IMR-90 (cell line): Measurements from ENCODE around the gene DNM1. TPM values are rescaled to one million over a fixed set of nuclear protein-coding genes. Genes with fewer than 3 reads are reported as not detected.

Experiments used
- ATAC-seq: fragments of 200-7000 bp; cut with Tn5 transposase; 2 replicates; pipeline ENCODE4 v1.9.1; 2020; ENCODE audit warnings: low read depth, mild to moderate bottlenecking, moderate library complexity
- BruUV-seq: library from RNA; stranded (reverse); fragments of 400-500 nt; replicated peaks from 2 replicates; lab custom pipeline; 2021; lab: Mats Ljungman, UMichigan
- CTCF ChIA-PET: fragments of 300-600 bp; formaldehyde crosslinking; extraction: SDS; loops from one replicate; lab custom pipeline; 2021; ENCODE audit warnings: antibody characterized with exemption; lab: Yijun Ruan, JAX
- POLR2A ChIA-PET: fragments of 300-600 bp; sonication (Branson Sonifier 250); formaldehyde crosslinking; loops from one replicate; lab custom pipeline; 2022; ENCODE audit warnings: antibody characterized with exemption; ENCODE audit not compliant: unreplicated experiment; lab: Charles Lee
- DNase-seq: peaks from one replicate; pipeline ENCODE4 v3.0.0; 2013
- H2AFZ ChIP-seq: replicated peaks from 2 replicates; pipeline ENCODE3; 2013; ENCODE audit warnings: low read length, mild to moderate bottlenecking; ENCODE audit not compliant: poor library complexity
- H2AK5ac ChIP-seq: 2 replicates; pipeline ENCODE4 v1.6.1; 2013; ENCODE audit warnings: low read depth, low read length, inconsistent platforms
- H2AK9ac ChIP-seq: replicated peaks from 2 replicates; pipeline ENCODE3; 2013; ENCODE audit warnings: mild to moderate bottlenecking, low read depth, low read length, moderate library complexity; ENCODE audit not compliant: poor library complexity
- H2BK120ac ChIP-seq: 2 replicates; pipeline ENCODE4 v1.6.1; 2013; ENCODE audit warnings: low read depth, low read length, inconsistent platforms
- H2BK15ac ChIP-seq: 3 replicates; pipeline ENCODE4 v1.6.1; 2013; ENCODE audit warnings: low read depth, low read length, inconsistent platforms
- H2BK20ac ChIP-seq: 2 replicates; pipeline ENCODE4 v1.6.1; 2013; ENCODE audit warnings: low read depth, mild to moderate bottlenecking, inconsistent platforms, low read length, moderate library complexity
- H2BK5ac ChIP-seq: 2 replicates; pipeline ENCODE4 v1.6.1; 2013; ENCODE audit warnings: mild to moderate bottlenecking, low read depth, low read length, inconsistent platforms; ENCODE audit not compliant: poor library complexity, severe bottlenecking
- H3K14ac ChIP-seq: replicated peaks from 2 replicates; pipeline ENCODE4 v1.6.1; 2013; ENCODE audit warnings: low read depth, low read length, inconsistent platforms
- H3K18ac ChIP-seq: 2 replicates; pipeline ENCODE4 v1.6.1; 2013; ENCODE audit warnings: low read depth, low read length, control low read depth
- H3K23ac ChIP-seq: 2 replicates; pipeline ENCODE4 v1.6.1; 2013; ENCODE audit warnings: low read depth, low read length, inconsistent platforms
- H3K27ac ChIP-seq: 2 replicates; pipeline ENCODE4 v1.5.1; 2013; ENCODE audit warnings: mild to moderate bottlenecking, control low read depth, low read length; ENCODE audit not compliant: insufficient read depth
- H3K27me3 ChIP-seq: 2 replicates; pipeline ENCODE4 v1.6.1; 2013; ENCODE audit warnings: low read length; ENCODE audit not compliant: control insufficient read depth, insufficient read depth
- H3K36me3 ChIP-seq: 2 replicates; pipeline ENCODE4 v1.6.1; 2013; ENCODE audit warnings: low read length, mixed read lengths; ENCODE audit not compliant: control insufficient read depth, insufficient read depth
- H3K4ac ChIP-seq: 2 replicates; pipeline ENCODE4 v1.6.1; 2013; ENCODE audit warnings: low read depth, low read length, inconsistent platforms
- H3K4me1 ChIP-seq: 2 replicates; pipeline ENCODE4 v1.6.1; 2013; ENCODE audit warnings: low read length, mixed read lengths; ENCODE audit not compliant: control insufficient read depth, insufficient read depth
- H3K4me2 ChIP-seq: 2 replicates; pipeline ENCODE4 v1.6.1; 2013; ENCODE audit warnings: low read depth, mild to moderate bottlenecking, control low read depth, low read length, moderate library complexity
- H3K4me3 ChIP-seq: 2 replicates; pipeline ENCODE4 v1.5.1; 2013; ENCODE audit warnings: low read depth, mild to moderate bottlenecking, control low read depth, low read length, moderate library complexity; ENCODE audit not compliant: insufficient read depth
- H3K56ac ChIP-seq: 2 replicates; pipeline ENCODE4 v1.6.1; 2013; ENCODE audit warnings: low read length, inconsistent platforms; ENCODE audit not compliant: insufficient read depth; ENCODE audit errors: extremely low read depth
- H3K79me1 ChIP-seq, 2 experiments: 2 replicates each; pipeline ENCODE4 v1.6.1; 2013; ENCODE audit warnings: low read length in 2 of 2, inconsistent platforms in 1 of 2, low read depth in 1 of 2
- H3K9ac ChIP-seq: 2 replicates; pipeline ENCODE4 v1.6.1; 2013; ENCODE audit warnings: low read depth, low read length, control low read depth
- H3K9me1 ChIP-seq: 2 replicates; pipeline ENCODE4 v1.6.1; 2013; ENCODE audit warnings: low read length, inconsistent platforms; ENCODE audit not compliant: insufficient read depth
- H3K9me3 ChIP-seq: 2 replicates; pipeline ENCODE4 v1.6.1; 2013; ENCODE audit warnings: low read length; ENCODE audit not compliant: control insufficient read depth, insufficient read depth
- H4K20me1 ChIP-seq: 2 replicates; pipeline ENCODE4 v1.6.1; 2013; ENCODE audit warnings: low read length, inconsistent platforms; ENCODE audit not compliant: insufficient read depth
- H4K5ac ChIP-seq: 2 replicates; pipeline ENCODE4 v1.6.1; 2013; ENCODE audit warnings: mild to moderate bottlenecking, low read depth, low read length, control low read depth
- H4K8ac ChIP-seq, 2 experiments: 2 replicates each; pipeline ENCODE4 v1.6.1; 2013; ENCODE audit warnings: low read depth in 2 of 2, low read length in 2 of 2, control low read depth in 1 of 2, inconsistent platforms in 1 of 2
- H4K91ac ChIP-seq: 2 replicates; pipeline ENCODE4 v1.6.1; 2013; ENCODE audit warnings: low read depth, low read length, inconsistent platforms; ENCODE audit not compliant: insufficient read depth
- BHLHE40 ChIP-seq: fragments of 150-350 bp; IDR thresholded peaks from 2 replicates; pipeline ENCODE4 v1.6.1; 2016; ENCODE audit warnings: mild to moderate bottlenecking, low read depth, low read length
- CEBPB ChIP-seq: IDR thresholded peaks from 2 replicates; pipeline ENCODE4 v1.6.1; 2012; ENCODE audit warnings: low read depth, low read length, improper control_type of control experiment
- FOS ChIP-seq: fragments of 150-350 bp; IDR thresholded peaks from 2 replicates; pipeline ENCODE4 v1.6.1; 2016; ENCODE audit warnings: low read depth, low read length
- MXI1 ChIP-seq: IDR thresholded peaks from 2 replicates; pipeline ENCODE4 v1.6.1; 2012; ENCODE audit warnings: low read depth, mild to moderate bottlenecking, low read length, moderate library complexity, borderline replicate concordance
- POLR2A ChIP-seq: IDR thresholded peaks from 2 replicates; pipeline ENCODE4 v1.6.1; 2012; ENCODE audit warnings: mild to moderate bottlenecking, low read depth, low read length
- RCOR1 ChIP-seq: IDR thresholded peaks from 2 replicates; pipeline ENCODE4 v1.6.1; 2012; ENCODE audit warnings: mild to moderate bottlenecking, low read length, improper control_type of control experiment; ENCODE audit not compliant: insufficient replicate concordance
- RFX5 ChIP-seq: IDR thresholded peaks from 2 replicates; pipeline ENCODE4 v1.8.0; 2012; ENCODE audit warnings: low read depth, mild to moderate bottlenecking, low read length, moderate library complexity
- SMC3 ChIP-seq: fragments of 150-350 bp; IDR thresholded peaks from 2 replicates; pipeline ENCODE4 v1.6.1; 2016; ENCODE audit warnings: low read depth, mild to moderate bottlenecking, antibody characterized with exemption, low read length, moderate library complexity
- WGBS, 2 experiments: methylation state at CpG; one replicate each; pipeline versions ENCODE4 v1.1.5 to v1.1.7; 2013; ENCODE audit warnings: missing lambda C conversion rate in 2 of 2; ENCODE audit not compliant: insufficient read length in 1 of 2; ENCODE audit errors: extremely low coverage in 2 of 2; 5-methylcytosine and 5-hydroxymethylcytosine counted together
- dilution Hi-C: fragments of 300-500 bp; cut with HindIII; formaldehyde crosslinking; loops from one replicate; pipeline ENCODE4 v1.14.3; 2018; ENCODE audit warnings: low sequenced_read_pairs; ENCODE audit not compliant: unreplicated experiment
- in situ Hi-C: fragments of 300-500 bp; cut with MboI; formaldehyde crosslinking; loops from 3 replicates; pipeline ENCODE4 v1.14.3; 2019; ENCODE audit warnings: low sequenced_read_pairs, inconsistent platforms, mixed read lengths
- intact Hi-C: fragments of 100-400 bp; cut with micrococcal nuclease; formaldehyde crosslinking; loops from 2 replicates; pipeline ENCODE4 v1.10.0; 2022
- polyA plus RNA-seq, 3 experiments: library from polyadenylated mRNA; depleted of rRNA; stranded (reverse); fragments of >200 nt; gene quantifications; 2 replicates each; pipeline ENCODE4 v1.2.3, GENCODE V29; 2012; ENCODE audit warnings: low replicate concordance in 1 of 3
- total RNA-seq: library from RNA; depleted of rRNA; stranded (reverse); fragments of >200 nt; gene quantifications from 2 replicates; pipeline ENCODE4 v1.2.3, GENCODE V29; 2012
- TF ChIP-seq, protein P1 (sequence below): fragments of 150-350 bp; IDR thresholded peaks from 2 replicates; pipeline ENCODE4 v1.6.1; 2016; ENCODE audit warnings: low read depth, mild to moderate bottlenecking, low read length, moderate library complexity, borderline replicate concordance
- TF ChIP-seq, protein P2 (sequence below): conservative IDR thresholded peaks from 2 replicates; pipeline ENCODE4 v1.5.1; 2012; ENCODE audit warnings: mild to moderate bottlenecking, low read depth, low read length, improper control_type of control experiment

DNM1 gene
- total and polyA plus RNA-seq, 2 of the 4 experiments (the other 2 are of a cell fraction), result 13.6 to 17.7 TPM

DNA sequence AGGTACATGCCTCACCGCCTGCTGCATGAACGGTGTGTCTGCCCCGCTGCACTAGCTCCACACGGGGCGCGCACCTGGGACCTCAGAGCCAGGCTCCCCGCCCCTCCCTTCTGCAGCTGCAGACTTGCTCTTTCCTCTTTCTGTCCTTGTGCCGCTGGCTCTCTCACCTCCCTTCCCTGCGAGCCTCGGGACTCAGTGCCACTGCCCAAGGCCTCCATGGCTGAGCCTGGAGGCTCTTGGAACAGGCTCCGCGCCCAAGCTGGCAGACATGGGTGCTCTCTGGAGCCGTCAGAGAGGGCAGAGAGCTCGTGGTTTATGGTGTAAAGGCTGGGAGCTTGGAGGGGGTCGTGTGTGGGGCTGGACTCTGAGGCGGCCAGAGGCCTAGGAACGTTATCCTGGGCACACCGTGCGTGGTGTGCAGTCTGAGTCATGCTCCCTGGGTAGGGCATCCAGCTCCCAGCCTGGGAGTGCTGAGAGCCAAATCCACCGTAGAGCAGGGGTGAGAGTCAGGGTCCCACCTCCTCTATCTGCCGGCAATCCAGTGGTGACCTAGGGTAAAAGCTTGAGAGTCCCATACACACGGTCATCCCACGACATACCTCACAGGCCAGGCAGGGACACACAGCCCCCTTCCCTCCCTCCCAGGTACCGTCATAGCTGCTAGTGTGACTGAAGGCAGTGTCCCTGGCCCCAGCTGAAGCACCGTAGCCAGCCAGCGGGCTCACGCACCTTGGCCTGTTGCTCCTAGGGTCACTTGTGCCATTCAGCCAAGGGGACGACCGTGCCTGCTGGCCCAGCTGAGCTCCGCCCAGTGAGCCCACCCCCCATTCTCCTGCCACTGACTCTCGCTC is 50.2 kb downstream of the DNM1 start:
- dilution Hi-C loops, result no loop called here
- H3K4me1 ChIP-seq, result no peaks in the 10 kb centered on the region
- H3K4ac ChIP-seq, result no peak overlapping the region
- BruUV-seq, result no TSS peak
- DNase-seq, result no peak
- no peak overlapping the region for H4K8ac ChIP-seq
- H4K20me1 ChIP-seq, result peaks cover 18% of the 10 kb centered on the region
- H3K4me3 ChIP-seq, result no peak overlapping the region
- H3K36me3 ChIP-seq, result peaks cover 27% of the 10 kb centered on the region
- no peak overlapping the region for H3K18ac ChIP-seq
- H2BK5ac ChIP-seq, result no peak overlapping the region
- H3K27me3 ChIP-seq, result no peaks in the 10 kb centered on the region
- H2AK5ac ChIP-seq, result no peak overlapping the region
- ChIA-PET CTCF (no interaction called here), POLR2A (interaction anchor here (0.6 kb wide), 1 partner anchor 118 kb away, joined by 6 read pairs; the partner anchor contains the start of gene URM1)
- no peaks in the 10 kb centered on the region for H3K9me1 ChIP-seq
- intact Hi-C loops, result no loop called here
- no peak overlapping the region for H3K56ac ChIP-seq
- no peak overlapping the region for H3K4me2 ChIP-seq
- no peak overlapping the region for H2AK9ac ChIP-seq
- no peak overlapping the region for H3K23ac ChIP-seq
- H3K14ac ChIP-seq, result no peak overlapping the region
- ATAC-seq, result no peak
- no peak overlapping the region for H3K27ac ChIP-seq
- H2BK20ac ChIP-seq, result no peak overlapping the region
- H4K5ac ChIP-seq, result no peak overlapping the region
- no peak overlapping the region for H2BK15ac ChIP-seq
- H2AFZ ChIP-seq, result no peak overlapping the region
- no peak overlapping the region for H4K91ac ChIP-seq
- in situ Hi-C loops, result no loop called here
- no peaks in the 10 kb centered on the region for H3K79me1 ChIP-seq
- TF ChIP-seq, protein P1, sequence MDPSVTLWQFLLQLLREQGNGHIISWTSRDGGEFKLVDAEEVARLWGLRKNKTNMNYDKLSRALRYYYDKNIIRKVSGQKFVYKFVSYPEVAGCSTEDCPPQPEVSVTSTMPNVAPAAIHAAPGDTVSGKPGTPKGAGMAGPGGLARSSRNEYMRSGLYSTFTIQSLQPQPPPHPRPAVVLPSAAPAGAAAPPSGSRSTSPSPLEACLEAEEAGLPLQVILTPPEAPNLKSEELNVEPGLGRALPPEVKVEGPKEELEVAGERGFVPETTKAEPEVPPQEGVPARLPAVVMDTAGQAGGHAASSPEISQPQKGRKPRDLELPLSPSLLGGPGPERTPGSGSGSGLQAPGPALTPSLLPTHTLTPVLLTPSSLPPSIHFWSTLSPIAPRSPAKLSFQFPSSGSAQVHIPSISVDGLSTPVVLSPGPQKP, result no peak
- TF ChIP-seq RFX5, result no peak
- TF ChIP-seq, protein P2, sequence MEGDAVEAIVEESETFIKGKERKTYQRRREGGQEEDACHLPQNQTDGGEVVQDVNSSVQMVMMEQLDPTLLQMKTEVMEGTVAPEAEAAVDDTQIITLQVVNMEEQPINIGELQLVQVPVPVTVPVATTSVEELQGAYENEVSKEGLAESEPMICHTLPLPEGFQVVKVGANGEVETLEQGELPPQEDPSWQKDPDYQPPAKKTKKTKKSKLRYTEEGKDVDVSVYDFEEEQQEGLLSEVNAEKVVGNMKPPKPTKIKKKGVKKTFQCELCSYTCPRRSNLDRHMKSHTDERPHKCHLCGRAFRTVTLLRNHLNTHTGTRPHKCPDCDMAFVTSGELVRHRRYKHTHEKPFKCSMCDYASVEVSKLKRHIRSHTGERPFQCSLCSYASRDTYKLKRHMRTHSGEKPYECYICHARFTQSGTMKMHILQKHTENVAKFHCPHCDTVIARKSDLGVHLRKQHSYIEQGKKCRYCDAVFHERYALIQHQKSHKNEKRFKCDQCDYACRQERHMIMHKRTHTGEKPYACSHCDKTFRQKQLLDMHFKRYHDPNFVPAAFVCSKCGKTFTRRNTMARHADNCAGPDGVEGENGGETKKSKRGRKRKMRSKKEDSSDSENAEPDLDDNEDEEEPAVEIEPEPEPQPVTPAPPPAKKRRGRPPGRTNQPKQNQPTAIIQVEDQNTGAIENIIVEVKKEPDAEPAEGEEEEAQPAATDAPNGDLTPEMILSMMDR, result no peak
- TF ChIP-seq CEBPB, result no peak
- no peak for TF ChIP-seq SMC3
- no peak for TF ChIP-seq FOS
- TF ChIP-seq POLR2A, result no peak
- no peak for TF ChIP-seq RCOR1
- no peak for TF ChIP-seq MXI1
- no peak for TF ChIP-seq BHLHE40
- no peak overlapping the region for H3K9ac ChIP-seq
- H3K9me3 ChIP-seq, result no peaks in the 10 kb centered on the region
- H2BK120ac ChIP-seq, result no peak overlapping the region
- 96% methylated on average over 19 of the region's 31 CpGs; no CpG with 5 or more reads in 1 of the 2 experiments for WGBS, 2 experiments
